Measurements from ENCODE around the gene LYST. TPM values are rescaled to one million over a fixed set of nuclear protein-coding genes. Genes with fewer than 3 reads are reported as not detected.
A peak's percentile ranks its signal among the peaks of the same experiment; 100 is the strongest.

The LYST gene
- polyA plus RNA-seq, 3 donors = 46.3 to 128 (median 67.9) TPM

- peak overlapping the region; percentile 96 for H3K9ac ChIP-seq (ENCODE audit: insufficient read depth, low read length, poor library complexity, severe bottlenecking)
- DNase-seq = peak; percentile 87 to 96 (median 92)
- H3K9me3 ChIP-seq (replicated peaks in 1 of 2; ENCODE audit: control insufficient read depth in 1 of 2, insufficient read depth in 1 of 2, low read length in 2 of 2) = no peaks in the 10 kb centered on the region
- H3K36me3 Mint-ChIP-seq = peaks cover 11 to 20% of the 10 kb centered on the region in 2 donors
- peak overlapping the region; percentile 86 to 99 (median 93) for H3K4me3 ChIP-seq (replicated peaks in 1 of 3; ENCODE audit: low read depth in 2 of 3, low read length in 3 of 3)
- H3K27me3 ChIP-seq (ENCODE audit: control insufficient read depth in 2 of 2, insufficient read depth in 2 of 2, low read length in 2 of 2) = no peaks in the 10 kb centered on the region
- TF ChIP-seq CTCF (IDR thresholded peaks at IDR 0.05) = no peak
- H3K4me2 ChIP-seq (replicated peaks; ENCODE audit: extremely low read depth, low read length, poor library complexity, severe bottlenecking) = peak overlapping the region; percentile 93
- H3K4me3 Mint-ChIP-seq = peak overlapping the region; percentile 83 to 85
- H3K27me3 Mint-ChIP-seq (ENCODE audit: low read depth in 3 of 3) = no peaks in the 10 kb centered on the region
- H3K4me1 ChIP-seq (ENCODE audit: control insufficient read depth in 1 of 2, insufficient read depth in 2 of 2, low read length in 2 of 2) = peaks cover 41 to 46% of the 10 kb centered on the region in 2 donors
- peak overlapping the region in 6 of 7 donors; percentile 94 to 98 (median 97) for H3K27ac Mint-ChIP-seq
- no peaks in the 10 kb centered on the region for H3K9me3 Mint-ChIP-seq
- peaks cover 58% of the 10 kb centered on the region for H3K79me2 ChIP-seq (ENCODE audit: insufficient read depth, low read length)
- no peaks in the 10 kb centered on the region for H4K20me1 ChIP-seq (ENCODE audit: insufficient read depth, low read length)
- 2% methylated on average over 37 of the region's 56 CpGs for WGBS (ENCODE audit: insufficient coverage)
- intact Hi-C loops (cut with micrococcal nuclease) = loop anchor here in 1 of 2 donors (2.0 to 5.0 kb wide), 4 partner anchors 35 to 105 kb away; no protein-coding TSS in a partner anchor
- no peaks in the 10 kb centered on the region for H3K36me3 ChIP-seq (replicated peaks in 1 of 2; ENCODE audit: control insufficient read depth in 1 of 2, insufficient read depth in 2 of 2, low read length in 2 of 2)
- H3K4me1 Mint-ChIP-seq = peaks cover 41% of the 10 kb centered on the region
- H3K27ac ChIP-seq (ENCODE audit: low read depth in 1 of 2, low read length in 2 of 2) = peak overlapping the region; percentile 97 to 98
- peak overlapping the region; percentile 80 for H2AFZ ChIP-seq (ENCODE audit: insufficient read depth, low read depth, low read length, poor library complexity, severe bottlenecking)
These were observed 473 bp upstream of the LYST start for GRCh38 chr1:235866913-235867845.

- DNase-seq = no peak
- Histone ChIP-seq H3K36me3 (replicated peaks in 1 of 2; ENCODE audit: control insufficient read depth in 1 of 2, insufficient read depth in 2 of 2, low read length in 2 of 2) (peaks cover 0 to 8% of the 10 kb centered on the region in 2 donors), H3K4me1 (ENCODE audit: control insufficient read depth in 1 of 2, insufficient read depth in 2 of 2, low read length in 2 of 2) (peaks cover 53 to 61% of the 10 kb centered on the region in 2 donors), H3K79me2 (ENCODE audit: insufficient read depth, low read length) (peaks cover 72% of the 10 kb centered on the region), H3K27me3 (ENCODE audit: control insufficient read depth in 2 of 2, insufficient read depth in 2 of 2, low read length in 2 of 2) (no peaks in the 10 kb centered on the region), H2AFZ (ENCODE audit: insufficient read depth, low read depth, low read length, poor library complexity, severe bottlenecking) (peak overlapping the region; percentile 57), H3K27ac (ENCODE audit: low read depth in 1 of 2, low read length in 2 of 2) (peak overlapping the region; percentile 97 to 98), H3K4me2 (replicated peaks; ENCODE audit: extremely low read depth, low read length, poor library complexity, severe bottlenecking) (peak overlapping the region; percentile 93), H4K20me1 (ENCODE audit: insufficient read depth, low read length) (peaks cover 6% of the 10 kb centered on the region), H3K9ac (ENCODE audit: insufficient read depth, low read length, poor library complexity, severe bottlenecking) (peak overlapping the region; percentile 96), H3K4me3 (replicated peaks in 1 of 3; ENCODE audit: low read depth in 2 of 3, low read length in 3 of 3) (peak overlapping the region; percentile 86 to 99 (median 93)), H3K9me3 (replicated peaks in 1 of 2; ENCODE audit: control insufficient read depth in 1 of 2, insufficient read depth in 1 of 2, low read length in 2 of 2) (no peaks in the 10 kb centered on the region)
- H3K4me3 Mint-ChIP-seq = peak overlapping the region; percentile 83 to 98
- H3K27me3 Mint-ChIP-seq (ENCODE audit: low read depth in 3 of 3) = no peaks in the 10 kb centered on the region
- peaks cover 48% of the 10 kb centered on the region for H3K4me1 Mint-ChIP-seq
- H3K36me3 Mint-ChIP-seq = peaks cover 18 to 25% of the 10 kb centered on the region in 2 donors
- TF ChIP-seq CTCF (IDR thresholded peaks at IDR 0.05) = peak; percentile 51
- H3K9me3 Mint-ChIP-seq = no peaks in the 10 kb centered on the region
- H3K27ac Mint-ChIP-seq = peak overlapping the region in 5 of 7 donors; percentile 97 to 99 (median 97)
- intact Hi-C loops (cut with micrococcal nuclease) = loop anchor here (2.0 to 5.0 kb wide), 5 partner anchors 33 to 107 kb away; no protein-coding TSS in a partner anchor
- WGBS (ENCODE audit: insufficient coverage) = 0% methylated on average over 9 of the region's 16 CpGs
These were observed 1.0 kb downstream of the LYST start for GRCh38 chr1:235865565-235866204.

Measured in CD14-positive monocyte (primary cell).